Transverse colon (tissue), 3 donors: ENCODE data around the gene EPHA5.

Experiments
- CTCF ChIP-seq, 5 experiments: fragments of 200-600 bp in 3 of 5; fragments of 450-650 bp in 2 of 5; sonication (generic) in 3 of 5; IDR thresholded peaks; 1 replicate in 2 of 5; 2 replicates in 3 of 5; pipeline ENCODE4 v1.5.1; 2016 to 2017; ENCODE audit warnings: antibody characterized with exemption in 5 of 5, inconsistent platforms in 3 of 5, mild to moderate bottlenecking in 2 of 5, moderate library complexity in 1 of 5
- EP300 ChIP-seq: sonication (generic); formaldehyde crosslinking; IDR thresholded peaks from one replicate; pipeline ENCODE4 v1.6.1; 2017; ENCODE audit warnings: antibody characterized with exemption, low read depth
- POLR2A ChIP-seq: fragments of 450-650 bp; IDR thresholded peaks from one replicate; pipeline ENCODE4 v1.6.1; 2016; ENCODE audit warnings: antibody characterized with exemption, mild to moderate bottlenecking, moderate library complexity

DNA sequence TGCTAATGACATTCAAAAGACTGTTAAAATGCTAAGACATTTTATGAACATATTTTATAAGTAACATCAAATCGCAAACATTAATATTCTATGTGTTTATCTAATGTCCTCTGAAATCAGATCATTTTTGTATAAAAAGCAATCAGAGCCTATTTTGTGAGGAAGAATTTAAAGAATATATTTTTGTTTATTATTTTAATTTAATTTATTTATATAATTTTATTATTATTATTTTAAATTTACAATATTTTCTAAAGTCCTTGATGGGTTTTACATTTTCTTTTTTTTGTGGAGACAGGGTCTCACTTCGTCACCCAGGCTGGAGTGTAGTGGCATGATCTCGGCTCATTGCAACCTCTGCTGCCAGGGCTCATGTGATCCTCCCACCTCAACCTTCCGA, 262.8 kb downstream of the EPHA5 start:
- TF ChIP-seq POLR2A: no peak
- no peak for TF ChIP-seq CTCF (IDR thresholded peaks at IDR 0.05)
- no peak for TF ChIP-seq EP300
